HG02623 (cell line): Measurements from ENCODE around the gene CNNM1.

Source experiments
- ATAC-seq: cut with Tn5 transposase; IDR thresholded peaks from one replicate; pipeline ENCODE4 v1.9.1; 2021; ENCODE audit warnings: moderate library complexity; ENCODE audit not compliant: unreplicated experiment

The CNNM1 gene

DNA sequence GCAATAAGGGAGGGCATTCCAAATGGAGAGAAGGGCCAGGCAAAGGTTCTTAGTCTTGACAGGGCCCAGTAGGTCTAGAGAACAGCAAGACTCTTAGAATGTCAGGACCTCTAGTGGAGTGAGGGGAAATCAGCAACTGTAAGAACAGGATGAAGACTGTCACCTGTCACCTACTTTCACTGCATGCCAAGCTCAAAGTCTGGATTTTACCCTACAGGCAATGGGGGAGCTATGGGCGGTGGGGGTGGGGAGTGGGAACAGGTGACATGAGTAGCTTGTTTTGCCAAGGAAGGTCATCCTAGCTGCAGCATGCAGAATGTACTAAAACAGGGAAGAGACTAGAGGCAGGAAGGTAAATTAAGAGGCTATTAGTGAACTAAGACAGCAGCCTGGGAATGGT lies 82.9 kb downstream of the CNNM1 start:
- no peak for ATAC-seq

DNA sequence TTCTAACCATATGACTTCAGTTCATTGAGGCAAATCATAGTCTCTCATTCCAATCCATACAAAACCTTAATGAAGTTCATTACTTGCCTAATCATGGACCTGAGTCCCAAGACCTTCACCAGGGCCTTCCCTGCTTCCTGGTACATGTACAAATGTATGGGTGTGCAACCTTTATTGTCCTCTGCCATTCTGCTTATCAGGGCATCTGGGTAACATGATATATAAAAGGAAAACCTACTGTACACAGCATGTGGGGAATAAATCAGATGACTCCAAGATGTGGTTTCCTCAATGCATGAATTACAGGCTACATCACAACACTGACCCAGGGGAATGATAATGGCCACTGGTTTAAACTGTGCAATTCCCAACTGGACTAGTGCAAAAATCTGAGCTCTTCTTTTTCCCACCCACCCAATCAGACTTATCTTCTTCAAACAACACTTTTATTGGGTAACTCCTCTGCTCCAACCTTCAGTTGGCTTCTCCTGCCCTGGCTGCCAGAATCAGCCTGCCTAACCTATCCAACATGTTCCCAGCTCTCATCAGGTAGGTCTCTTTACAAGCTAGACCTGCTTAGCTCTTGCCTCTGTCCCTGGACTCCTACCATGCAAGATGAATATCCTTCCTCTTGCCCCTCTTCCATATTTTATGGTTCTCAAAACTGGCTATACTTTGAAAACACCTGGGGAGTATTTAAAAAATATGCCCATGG lies 89.9 kb downstream of the CNNM1 start:
- no peak for ATAC-seq

DNA sequence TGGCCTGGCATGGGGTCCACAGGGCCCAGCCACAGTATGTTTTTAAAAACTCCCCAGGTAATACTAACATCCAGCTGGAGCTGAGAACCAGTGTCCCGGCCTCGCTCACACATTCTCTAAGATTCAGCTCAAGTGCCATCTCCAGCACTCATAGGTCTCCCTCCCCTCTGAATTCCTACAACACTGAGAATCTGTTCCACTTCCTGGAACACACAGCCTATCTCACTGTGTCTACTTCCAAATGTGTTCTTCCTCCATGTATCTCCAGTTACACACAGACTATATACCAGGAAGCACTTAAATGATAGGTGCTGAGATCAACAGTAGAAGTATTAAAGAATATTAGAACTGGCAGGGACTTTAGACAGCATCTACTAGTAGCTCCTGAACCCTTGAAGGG lies 90.5 kb downstream of the CNNM1 start:
- no peak for ATAC-seq

DNA sequence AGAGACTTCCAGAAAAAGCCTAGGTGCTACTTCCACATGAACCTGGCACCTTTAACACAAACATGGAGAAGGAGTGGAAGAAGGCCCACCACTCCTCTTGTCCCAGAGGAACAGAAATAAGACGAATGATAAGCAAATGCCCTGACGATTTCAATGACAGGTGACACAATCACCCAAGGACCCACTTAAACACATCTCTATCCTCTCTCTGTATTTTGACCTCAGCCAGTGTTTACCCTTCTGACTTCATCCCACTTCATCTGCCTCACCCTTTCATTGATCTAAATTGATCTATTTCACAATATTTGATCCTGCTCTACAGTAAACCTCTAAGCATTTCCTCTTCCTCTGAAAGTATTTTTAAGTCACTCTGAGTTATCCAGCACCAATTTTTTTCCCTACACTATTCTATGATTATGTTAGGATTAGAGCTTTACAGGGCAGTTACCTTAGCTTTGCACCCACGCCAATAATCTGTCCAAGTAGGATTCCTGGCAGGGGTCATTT lies 92.1 kb downstream of the CNNM1 start:
- ATAC-seq: no peak

DNA sequence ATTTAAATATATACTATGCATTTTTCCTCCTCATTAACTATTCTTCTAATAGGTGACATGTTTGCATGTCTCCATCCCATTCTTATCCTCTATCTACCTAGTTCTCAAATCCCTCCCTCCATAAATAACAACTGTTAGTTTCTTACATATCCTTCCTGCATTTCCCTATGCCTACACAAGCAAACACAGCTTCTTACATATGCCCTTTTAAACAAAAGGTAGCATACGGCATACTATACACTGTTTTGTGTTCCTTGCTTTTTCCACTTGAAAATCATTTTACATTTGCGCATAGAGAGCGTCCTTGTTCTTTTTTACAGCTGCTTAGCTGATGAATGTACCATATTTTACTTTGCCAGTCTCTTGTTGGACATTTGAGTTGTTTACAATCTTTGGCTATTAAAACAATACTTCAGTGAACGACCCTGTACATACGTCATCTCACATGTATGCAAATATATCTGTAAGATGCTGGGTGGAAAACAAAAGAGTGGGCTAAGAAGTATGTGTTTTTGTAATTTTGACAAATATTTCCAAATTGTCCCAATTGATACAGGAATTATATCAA lies 93.5 kb downstream of the CNNM1 start:
- ATAC-seq: no peak

DNA sequence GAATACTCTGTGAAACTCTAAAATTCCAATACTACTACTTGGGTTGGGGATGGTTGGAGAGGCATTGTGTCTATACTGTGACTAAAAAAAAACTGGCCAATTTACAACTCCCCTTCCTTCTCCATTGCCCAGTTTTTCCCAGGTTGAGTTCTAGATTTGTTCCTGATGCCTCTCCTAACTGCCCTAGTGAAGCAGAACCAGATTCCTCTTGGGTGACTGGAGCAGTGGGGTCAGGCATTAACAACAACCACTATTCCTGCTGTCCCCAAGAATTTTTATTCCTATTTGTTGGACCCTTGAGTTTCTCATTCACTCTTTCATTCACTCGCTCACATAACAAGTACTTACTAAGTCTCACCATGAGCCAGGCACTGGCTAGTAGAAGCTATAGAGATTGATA lies 95.5 kb downstream of the CNNM1 start:
- ATAC-seq: no peak

DNA sequence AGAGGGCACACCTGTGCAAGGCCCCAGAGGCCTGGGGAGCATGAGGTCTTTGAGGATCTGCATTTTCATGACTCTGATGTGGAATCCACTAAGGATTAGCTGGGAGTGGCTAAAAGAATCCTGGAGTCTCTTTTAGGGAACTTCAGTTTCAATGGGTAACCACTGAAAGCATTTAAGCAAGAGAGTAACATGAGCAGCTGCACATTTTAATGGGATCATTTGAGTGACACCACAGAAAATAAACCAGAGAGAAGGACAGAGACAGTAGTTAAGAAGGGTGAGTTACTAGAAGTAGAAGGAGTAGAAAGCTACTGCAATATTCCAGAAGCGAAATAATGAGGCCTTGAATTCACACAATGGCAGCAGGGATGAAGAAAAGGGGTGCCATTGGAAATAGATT lies 96.0 kb downstream of the CNNM1 start:
- ATAC-seq: no peak

DNA sequence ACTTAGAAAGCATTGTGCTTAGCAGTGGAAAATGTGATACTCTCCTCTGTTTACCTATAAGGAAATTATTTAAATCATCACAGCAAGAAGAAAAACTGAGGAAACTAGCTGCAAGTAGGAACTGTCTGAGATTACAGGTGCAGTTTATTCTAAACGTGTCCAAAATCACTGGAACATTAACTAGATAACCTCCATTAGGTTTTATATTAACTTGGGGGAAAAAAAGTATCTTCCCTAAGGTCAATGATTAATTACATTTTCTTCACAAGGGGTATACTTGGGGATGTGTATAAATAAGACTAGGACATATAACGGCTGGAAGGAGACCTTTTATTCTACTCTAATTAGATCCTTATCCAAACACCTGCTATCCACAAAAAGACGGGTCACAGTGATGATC lies 97.5 kb downstream of the CNNM1 start:
- no peak for ATAC-seq

DNA sequence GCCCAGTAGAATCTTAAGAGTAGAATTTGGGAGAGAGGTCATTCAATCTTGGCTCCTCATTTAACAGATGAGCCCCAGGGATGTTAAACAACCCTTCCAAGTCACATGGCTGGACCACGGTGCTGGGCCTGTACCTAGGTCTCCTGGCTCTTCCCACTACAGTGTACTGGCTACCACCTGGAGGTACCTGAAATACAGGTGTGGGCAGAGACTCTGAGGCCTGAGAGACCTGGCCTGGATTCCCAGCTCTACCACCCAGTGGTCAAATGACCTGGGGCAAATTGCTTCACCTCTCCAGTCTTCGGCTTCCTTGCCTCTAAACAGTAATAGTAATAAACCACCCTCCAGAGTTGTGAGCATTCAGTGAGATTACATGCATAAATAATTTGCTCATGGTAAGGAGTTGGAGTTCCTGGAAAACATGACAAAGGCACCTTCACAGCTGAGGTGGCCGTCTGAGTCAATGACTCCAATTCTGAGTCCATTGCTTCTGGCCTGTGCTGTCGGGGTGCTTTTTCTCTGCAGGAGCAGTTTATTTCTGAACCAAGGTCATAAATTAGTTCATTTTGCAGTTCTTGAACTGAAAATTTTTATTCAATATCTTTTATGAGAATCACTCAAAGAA lies 98.5 kb downstream of the CNNM1 start:
- no peak for ATAC-seq

DNA sequence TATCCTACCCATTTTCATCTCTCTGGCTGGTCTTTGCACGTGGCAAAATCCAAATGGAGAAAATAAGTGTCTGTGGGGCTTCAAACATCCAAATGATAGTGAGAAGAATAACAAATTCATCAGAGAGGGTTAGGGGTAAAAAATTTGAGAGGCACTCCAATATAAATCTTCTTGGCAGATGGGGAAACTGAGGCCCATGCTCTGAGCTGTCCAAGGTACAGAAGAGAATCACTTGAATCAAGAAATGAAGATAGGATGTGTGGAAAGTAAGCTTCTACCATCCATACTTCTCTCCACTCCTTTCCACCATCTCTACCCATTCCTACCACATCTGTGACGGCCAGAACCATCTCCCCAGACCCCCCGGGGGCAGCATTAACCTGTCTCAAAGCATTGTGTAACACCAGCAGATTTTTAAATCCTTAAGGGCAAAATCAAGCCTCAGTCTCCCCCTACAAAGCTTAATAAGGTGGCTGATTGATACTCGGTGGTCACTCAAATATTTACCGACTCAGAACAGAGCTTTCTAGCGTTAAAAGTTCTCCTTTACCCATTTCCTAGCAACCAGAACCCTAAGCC lies 100.5 kb downstream of the CNNM1 start:
- no peak for ATAC-seq

DNA sequence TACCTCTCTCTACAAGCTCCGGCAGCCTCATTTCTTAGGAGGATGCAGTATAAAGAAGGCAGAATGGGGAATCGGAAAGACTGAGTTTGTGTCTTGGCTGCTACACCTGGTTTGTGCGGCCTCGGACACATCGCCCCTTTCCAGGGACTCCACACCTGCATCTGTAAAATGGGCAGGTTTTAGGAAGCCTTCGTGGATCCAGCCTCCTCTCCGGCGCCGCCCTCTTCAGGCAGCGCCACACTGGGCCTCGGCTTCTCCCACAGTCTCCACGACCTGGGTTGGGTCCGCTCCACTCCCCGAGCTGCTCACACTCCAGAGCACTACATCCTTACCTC lies 100.9 kb downstream of the CNNM1 start:
- ATAC-seq: peak; percentile 4

DNA sequence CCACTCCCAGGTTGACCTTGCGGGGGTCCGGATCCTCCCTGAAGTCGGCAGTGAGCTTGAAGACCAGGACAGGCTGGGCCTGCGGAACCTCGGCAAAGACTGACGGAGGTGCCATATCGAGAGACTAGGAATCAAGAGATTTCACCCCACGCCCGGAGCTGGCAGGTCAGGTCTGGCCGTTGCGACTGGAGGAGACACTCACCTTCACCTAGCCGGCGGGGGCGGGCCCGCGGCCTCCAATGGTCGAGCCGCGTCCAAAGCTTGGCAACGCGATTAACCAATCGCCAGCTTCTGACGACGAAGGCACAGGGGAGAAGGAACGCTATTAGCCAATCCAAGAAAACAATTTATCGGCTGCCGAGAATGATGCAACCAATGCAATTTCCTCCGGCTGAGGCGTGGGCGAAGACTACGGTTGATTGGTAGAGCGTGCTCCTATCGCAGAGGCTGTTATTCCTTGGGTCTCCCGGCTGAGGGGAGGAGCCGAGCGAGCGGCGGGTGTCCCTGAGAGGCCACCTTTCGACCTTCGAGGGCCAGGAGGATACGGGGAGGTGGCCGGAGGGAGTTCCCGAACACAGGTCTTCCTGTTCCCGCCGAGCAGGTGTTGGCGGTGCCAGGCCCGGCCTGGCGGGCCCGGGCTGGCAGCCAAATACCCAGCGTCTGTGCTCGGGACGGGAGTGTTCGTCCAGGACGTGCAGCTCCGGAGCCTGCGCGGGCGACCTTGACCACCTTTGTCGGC lies 101.5 kb downstream of the CNNM1 start, which contains the start of gene GOT1:
Gene GOT1 (minus strand): TSS at position 174 of the 739 bp plus-strand sequence. CDS start 59 bp downstream, at position 115.
- ATAC-seq: peak; percentile 96

DNA sequence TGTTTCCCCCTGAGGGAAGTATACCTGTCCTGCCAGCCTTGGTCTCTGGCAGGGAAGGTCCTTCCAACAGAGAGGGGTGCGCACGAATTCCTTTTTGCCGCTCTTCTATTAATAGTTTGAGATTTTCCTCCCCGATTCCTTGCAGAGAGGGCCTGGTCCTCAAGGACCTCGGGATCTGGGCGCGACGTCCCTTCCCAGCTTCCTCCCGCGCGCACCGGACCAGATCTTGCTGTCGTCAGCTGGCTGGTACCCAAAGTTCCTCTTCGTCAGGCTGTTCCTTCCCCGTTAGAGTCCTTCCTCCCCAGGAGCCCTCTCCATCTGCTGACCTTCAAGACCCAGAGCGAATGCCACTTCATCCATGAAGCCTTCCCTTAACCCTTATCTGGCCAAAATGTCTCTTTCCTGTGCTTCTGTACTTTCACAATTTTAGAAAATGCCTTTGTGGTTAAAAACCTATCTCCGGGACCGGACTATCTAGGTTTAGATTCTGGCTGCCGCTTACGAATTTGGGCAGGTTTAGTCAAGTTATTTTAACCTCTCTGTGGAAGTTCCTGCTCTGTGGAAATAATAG lies 102.1 kb downstream of the CNNM1 start:
- no peak for ATAC-seq

DNA sequence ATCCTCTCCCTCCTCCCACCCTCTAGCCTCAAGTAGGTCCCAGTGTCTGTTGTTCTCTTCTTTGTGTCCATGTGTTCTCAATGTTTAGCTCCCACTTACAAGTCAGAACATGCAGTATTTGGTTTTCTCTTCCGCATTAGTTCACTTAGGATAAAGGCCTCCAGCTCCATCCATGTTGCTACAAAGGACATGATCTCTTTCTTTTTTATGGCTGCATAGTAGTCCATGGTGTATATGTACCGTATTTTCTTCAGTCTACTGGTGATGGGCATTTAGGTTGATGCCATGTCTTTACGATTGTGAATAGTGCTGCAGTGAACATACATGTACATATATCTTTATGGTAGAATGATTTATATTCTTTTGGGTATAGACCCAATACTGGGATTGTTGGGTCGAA lies 102.9 kb downstream of the CNNM1 start:
- ATAC-seq: no peak

DNA sequence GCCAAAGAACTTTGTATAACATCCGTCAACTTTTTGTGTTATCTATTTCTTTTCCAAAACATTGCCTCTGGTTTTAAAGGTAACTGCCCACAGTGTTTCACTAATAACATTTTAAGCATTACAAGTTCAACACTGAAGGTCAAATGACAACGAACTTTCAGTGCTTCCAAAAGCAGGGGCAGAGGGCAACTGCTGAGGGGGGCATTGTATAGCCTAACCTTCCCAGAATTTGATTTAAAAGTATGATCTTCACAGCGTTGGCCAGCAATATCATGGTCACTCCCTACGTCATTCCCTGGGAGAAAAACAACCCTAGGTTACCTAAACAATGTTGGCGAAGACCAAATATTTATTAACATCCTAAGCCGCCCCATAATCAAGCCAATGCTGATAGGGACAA lies 103.7 kb downstream of the CNNM1 start:
- no peak for ATAC-seq

DNA sequence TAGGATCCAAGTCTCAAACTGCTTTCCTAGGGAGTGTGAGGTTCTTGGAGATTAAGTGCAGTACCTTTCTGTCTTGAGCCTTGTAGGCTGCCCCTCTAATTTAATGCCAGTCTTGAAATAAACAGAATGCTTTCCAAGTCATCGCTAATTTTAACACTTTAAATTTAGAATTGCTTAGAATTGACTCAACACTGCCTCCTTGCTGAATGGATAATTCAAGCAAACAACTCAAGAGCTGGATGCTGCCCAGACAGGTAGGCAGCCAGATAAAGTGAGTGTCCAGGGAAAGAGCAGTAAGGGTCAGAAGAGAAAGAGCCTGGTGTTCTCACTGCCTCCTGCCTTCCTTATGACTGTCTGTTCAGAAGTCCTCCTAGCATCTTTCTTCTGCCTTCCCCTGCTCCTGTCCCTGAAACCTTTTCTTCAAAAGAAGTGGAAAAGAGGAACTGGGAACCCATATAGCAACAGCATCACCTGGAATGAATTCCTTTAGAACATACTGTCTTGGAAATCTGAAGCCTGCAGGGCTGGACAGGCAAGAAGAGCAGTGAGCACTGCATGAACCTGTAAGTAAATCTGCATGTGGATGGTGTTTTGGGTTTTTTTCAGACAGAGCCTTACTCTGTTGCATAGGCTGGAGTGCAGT lies 104.3 kb downstream of the CNNM1 start:
- ATAC-seq: no peak

DNA sequence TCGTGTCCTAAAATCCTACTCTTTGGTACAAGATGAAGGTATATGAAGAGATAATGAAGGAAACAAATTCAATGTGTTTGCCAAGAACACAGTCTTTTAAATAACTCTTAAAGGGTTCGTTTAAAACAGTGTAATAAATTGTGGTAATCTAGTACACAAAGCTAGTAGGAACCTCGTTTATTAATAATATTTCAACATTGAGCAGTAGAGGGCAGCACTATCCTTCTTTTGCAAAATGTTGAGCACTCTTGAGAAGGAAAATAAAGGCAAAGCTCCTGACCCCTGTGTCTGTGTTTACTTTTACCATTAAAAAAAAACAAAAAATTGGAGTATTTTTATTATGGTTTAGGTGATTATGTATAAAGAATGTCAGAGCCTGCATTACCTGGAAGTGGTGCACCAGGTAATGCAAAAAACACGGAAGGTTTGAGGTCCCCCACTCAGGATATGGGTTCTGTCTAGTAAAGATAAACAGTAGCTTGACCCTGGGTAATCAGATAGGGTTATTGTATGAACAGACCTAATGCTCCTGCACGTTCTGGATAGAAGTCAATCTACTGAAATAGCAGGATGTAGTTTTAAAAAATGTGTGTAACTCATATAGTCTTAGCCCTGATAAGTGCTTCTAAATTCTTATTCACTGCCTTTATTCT lies 107.0 kb downstream of the CNNM1 start:
- peak; percentile 54 for ATAC-seq

DNA sequence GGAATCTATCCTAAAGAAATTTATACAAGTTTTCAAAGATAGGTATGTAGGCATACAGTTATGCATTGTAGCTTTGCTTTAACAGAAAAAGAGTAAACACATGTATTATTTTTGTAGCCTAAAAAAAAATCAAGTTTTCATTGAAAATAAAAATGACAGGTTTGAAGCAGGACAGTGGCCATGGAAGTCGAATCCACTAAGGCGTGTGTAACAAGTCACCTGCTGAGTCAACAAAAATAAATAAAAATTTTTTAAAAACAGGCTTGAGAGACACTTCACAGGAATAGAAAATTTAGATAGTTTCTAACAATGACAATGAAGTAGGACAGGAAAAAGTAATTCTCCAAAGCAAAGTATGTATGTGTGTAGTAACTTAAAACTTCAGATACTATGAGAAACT lies 109.7 kb downstream of the CNNM1 start:
- no peak for ATAC-seq

DNA sequence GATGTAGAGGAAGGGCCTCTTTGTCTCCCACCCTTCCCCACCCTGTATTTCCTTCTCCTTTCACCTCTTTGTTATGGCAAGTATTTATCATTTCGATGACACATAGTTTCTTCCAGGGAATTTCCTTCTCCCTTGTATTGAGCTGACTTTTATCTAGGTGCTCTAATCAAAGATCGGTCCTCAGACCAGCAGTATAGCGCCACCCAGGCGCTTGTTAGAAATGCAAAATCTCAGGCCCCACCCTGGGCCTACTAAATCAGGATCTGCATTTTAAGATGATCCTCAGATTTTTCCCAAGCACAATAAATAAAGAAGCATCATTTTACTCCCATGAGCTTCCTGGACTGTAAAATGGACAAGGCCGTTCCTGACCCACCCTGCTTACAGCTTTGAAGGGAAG lies 113.2 kb downstream of the CNNM1 start:
- no peak for ATAC-seq

DNA sequence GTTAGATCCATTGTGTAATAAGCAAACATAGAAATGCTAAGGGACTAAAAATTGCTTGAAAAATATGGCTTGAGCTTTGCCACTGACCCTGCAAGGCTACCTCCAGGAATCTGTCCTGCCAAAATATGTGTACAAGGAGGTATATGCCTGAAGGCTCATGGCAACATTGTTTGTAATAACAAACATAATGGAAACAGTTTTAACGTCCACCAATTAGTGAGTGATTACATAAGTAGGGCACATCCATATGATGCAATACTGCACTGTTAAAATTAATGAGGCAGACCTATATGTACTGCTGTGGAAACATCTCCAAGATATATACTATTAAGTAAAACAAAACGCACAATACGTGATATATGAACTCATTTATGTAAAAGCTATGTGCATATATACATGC lies 114.3 kb downstream of the CNNM1 start:
- no peak for ATAC-seq
